Right renal cortex interstitium (tissue), 3 donors: Measurements from ENCODE around the gene ETV6. TPM values are rescaled to one million over a fixed set of nuclear protein-coding genes. Genes with fewer than 3 reads are reported as not detected.

Source experiments
- DNase-seq, 3 donors: peaks; one replicate each; pipeline ENCODE4 v3.0.0-alpha.2; 2013; ENCODE audit warnings: low read depth in 3 of 3, low spot score in 2 of 3
- polyA plus RNA-seq, 3 donors: library from polyadenylated mRNA; unstranded; fragments of 120-200 nt; gene quantifications; one replicate each; pipeline ENCODE4 v1.2.1, GENCODE V29; 2013; ENCODE audit not compliant: insufficient read length in 3 of 3

Gene ETV6
- polyA plus RNA-seq, 3 donors = 12.8 to 13.3 (median 13.0) TPM

GRCh38 chr12:11713202-11713601 lies 63.7 kb downstream of the ETV6 start:
- DNase-seq = no peak

GRCh38 chr12:11714626-11715025 lies 65.2 kb downstream of the ETV6 start:
- DNase-seq = no peak

- DNase-seq = no peak
These were observed 66.1 kb downstream of the ETV6 start for GRCh38 chr12:11715621-11716020.

GRCh38 chr12:11716794-11717518 lies 67.5 kb downstream of the ETV6 start:
- DNase-seq = no peak

- DNase-seq = no peak
These were observed 68.1 kb downstream of the ETV6 start for GRCh38 chr12:11717519-11717961.

- DNase-seq = no peak
These were observed 68.6 kb downstream of the ETV6 start for GRCh38 chr12:11718105-11718504.

- no peak for DNase-seq
These were observed 69.3 kb downstream of the ETV6 start for GRCh38 chr12:11718768-11719253.

GRCh38 chr12:11719678-11720099 lies 70.2 kb downstream of the ETV6 start:
- no peak for DNase-seq

- no peak for DNase-seq
These were observed 72.6 kb downstream of the ETV6 start for GRCh38 chr12:11722071-11722470.

- DNase-seq = no peak
These were observed 73.2 kb downstream of the ETV6 start for GRCh38 chr12:11722578-11723138.

GRCh38 chr12:11723993-11724392 lies 74.5 kb downstream of the ETV6 start:
- peak in 1 of 3 donors; percentile 27 for DNase-seq

GRCh38 chr12:11724888-11725311 lies 75.4 kb downstream of the ETV6 start:
- DNase-seq = no peak

- no peak for DNase-seq
These were observed 76.2 kb downstream of the ETV6 start for GRCh38 chr12:11725686-11726085.

GRCh38 chr12:11726659-11727058 lies 77.2 kb downstream of the ETV6 start:
- DNase-seq = no peak

GRCh38 chr12:11727133-11727664 lies 77.7 kb downstream of the ETV6 start:
- DNase-seq = no peak

GRCh38 chr12:11728154-11728755 lies 78.8 kb downstream of the ETV6 start:
- DNase-seq = no peak

- no peak for DNase-seq
These were observed 79.5 kb downstream of the ETV6 start for GRCh38 chr12:11729008-11729407.

- DNase-seq = no peak
These were observed 80.1 kb downstream of the ETV6 start for GRCh38 chr12:11729439-11730150.

- DNase-seq = peak in 1 of 3 donors; percentile 41
These were observed 81.0 kb downstream of the ETV6 start for GRCh38 chr12:11730299-11731041.

- DNase-seq = no peak
These were observed 81.5 kb downstream of the ETV6 start for GRCh38 chr12:11731042-11731357.
